ENCODE results near the gene KIAA0513.

KIAA0513 gene

GRCh38 chr16:84993926-84994325 is 33.7 kb upstream of the KIAA0513 start:
- Histone ChIP-seq H3K36me3 (ENCODE audit: insufficient read depth, low read length) (peaks cover 28% of the 10 kb centered on the region), H3K27me3 (ENCODE audit: control insufficient read depth in 1 of 2, insufficient read depth in 2 of 2, low read length in 2 of 2) (no peaks in the 10 kb centered on the region), H3K4me3 (ENCODE audit: low read depth in 1 of 2, low read length in 2 of 2) (peak overlapping the region in 1 of 2 donors; percentile 1), H3K4me1 (ENCODE audit: insufficient read depth, low read length) (peaks cover 25% of the 10 kb centered on the region), H3K9me3 (ENCODE audit: low read length) (no peaks in the 10 kb centered on the region), H3K27ac (ENCODE audit: low read depth, low read length) (peak overlapping the region; percentile 51), H3K9ac (ENCODE audit: low read length) (no peak overlapping the region)

- no peak overlapping the region for H3K9ac ChIP-seq (ENCODE audit: low read length)
- H3K9me3 ChIP-seq (ENCODE audit: low read length), result no peaks in the 10 kb centered on the region
- no peak overlapping the region for H3K27ac ChIP-seq (ENCODE audit: low read depth, low read length)
- peaks cover 42% of the 10 kb centered on the region for H3K4me1 ChIP-seq (ENCODE audit: insufficient read depth, low read length)
- peaks cover 11% of the 10 kb centered on the region for H3K36me3 ChIP-seq (ENCODE audit: insufficient read depth, low read length)
- H3K4me3 ChIP-seq (ENCODE audit: low read depth in 1 of 2, low read length in 2 of 2), result no peak overlapping the region
- no peaks in the 10 kb centered on the region for H3K27me3 ChIP-seq (ENCODE audit: control insufficient read depth in 1 of 2, insufficient read depth in 2 of 2, low read length in 2 of 2)
Measured at GRCh38 chr16:84995663-84996062, 31.9 kb upstream of the KIAA0513 start.

- Histone ChIP-seq H3K4me3 (ENCODE audit: low read depth in 1 of 2, low read length in 2 of 2) (no peak overlapping the region), H3K27ac (ENCODE audit: low read depth, low read length) (no peak overlapping the region), H3K9me3 (ENCODE audit: low read length) (no peaks in the 10 kb centered on the region), H3K9ac (ENCODE audit: low read length) (no peak overlapping the region), H3K36me3 (ENCODE audit: insufficient read depth, low read length) (peaks cover 9% of the 10 kb centered on the region), H3K4me1 (ENCODE audit: insufficient read depth, low read length) (peaks cover 48% of the 10 kb centered on the region), H3K27me3 (ENCODE audit: control insufficient read depth in 1 of 2, insufficient read depth in 2 of 2, low read length in 2 of 2) (no peaks in the 10 kb centered on the region)
Measured at GRCh38 chr16:84996365-84996764, 31.2 kb upstream of the KIAA0513 start.

GRCh38 chr16:84999200-84999599 is 28.4 kb upstream of the KIAA0513 start:
- Histone ChIP-seq H3K4me1 (ENCODE audit: insufficient read depth, low read length) (peaks cover 70% of the 10 kb centered on the region), H3K27me3 (ENCODE audit: control insufficient read depth in 1 of 2, insufficient read depth in 2 of 2, low read length in 2 of 2) (no peaks in the 10 kb centered on the region), H3K9me3 (ENCODE audit: low read length) (no peaks in the 10 kb centered on the region), H3K4me3 (ENCODE audit: low read depth in 1 of 2, low read length in 2 of 2) (no peak overlapping the region), H3K27ac (ENCODE audit: low read depth, low read length) (peak overlapping the region; percentile 3), H3K9ac (ENCODE audit: low read length) (no peak overlapping the region), H3K36me3 (ENCODE audit: insufficient read depth, low read length) (peaks cover 2% of the 10 kb centered on the region)

- no peak overlapping the region for H3K9ac ChIP-seq (ENCODE audit: low read length)
- H3K4me1 ChIP-seq (ENCODE audit: insufficient read depth, low read length), result peaks cover 70% of the 10 kb centered on the region
- H3K36me3 ChIP-seq (ENCODE audit: insufficient read depth, low read length), result no peaks in the 10 kb centered on the region
- H3K27me3 ChIP-seq (ENCODE audit: control insufficient read depth in 1 of 2, insufficient read depth in 2 of 2, low read length in 2 of 2), result no peaks in the 10 kb centered on the region
- peak overlapping the region; percentile 73 for H3K27ac ChIP-seq (ENCODE audit: low read depth, low read length)
- H3K9me3 ChIP-seq (ENCODE audit: low read length), result no peaks in the 10 kb centered on the region
- no peak overlapping the region for H3K4me3 ChIP-seq (ENCODE audit: low read depth in 1 of 2, low read length in 2 of 2)
Measured at GRCh38 chr16:84999857-85000480, 27.6 kb upstream of the KIAA0513 start.

GRCh38 chr16:85002099-85002541 is 25.5 kb upstream of the KIAA0513 start:
- Histone ChIP-seq H3K27ac (ENCODE audit: low read depth, low read length) (no peak overlapping the region), H3K4me1 (ENCODE audit: insufficient read depth, low read length) (peaks cover 77% of the 10 kb centered on the region)

GRCh38 chr16:85002608-85003007 is 25.0 kb upstream of the KIAA0513 start:
- Histone ChIP-seq H3K27me3 (ENCODE audit: control insufficient read depth in 1 of 2, insufficient read depth in 2 of 2, low read length in 2 of 2) (no peaks in the 10 kb centered on the region), H3K36me3 (ENCODE audit: insufficient read depth, low read length) (no peaks in the 10 kb centered on the region), H3K9ac (ENCODE audit: low read length) (no peak overlapping the region), H3K4me3 (ENCODE audit: low read depth in 1 of 2, low read length in 2 of 2) (peak overlapping the region in 1 of 2 donors; percentile 34), H3K4me1 (ENCODE audit: insufficient read depth, low read length) (peaks cover 80% of the 10 kb centered on the region), H3K27ac (ENCODE audit: low read depth, low read length) (peak overlapping the region; percentile 12), H3K9me3 (ENCODE audit: low read length) (no peaks in the 10 kb centered on the region)

More at GRCh38 chr16:85002099-85002541, 25.5 kb upstream of the KIAA0513 start:
- H3K36me3 ChIP-seq (ENCODE audit: insufficient read depth, low read length), result no peaks in the 10 kb centered on the region
- H3K4me3 ChIP-seq (ENCODE audit: low read depth in 1 of 2, low read length in 2 of 2), result peak overlapping the region in 1 of 2 donors; percentile 34
- no peak overlapping the region for H3K9ac ChIP-seq (ENCODE audit: low read length)
- H3K9me3 ChIP-seq (ENCODE audit: low read length), result no peaks in the 10 kb centered on the region
- H3K27me3 ChIP-seq (ENCODE audit: control insufficient read depth in 1 of 2, insufficient read depth in 2 of 2, low read length in 2 of 2), result no peaks in the 10 kb centered on the region

GRCh38 chr16:85003076-85003475 is 24.5 kb upstream of the KIAA0513 start:
- no peak overlapping the region for H3K9ac ChIP-seq (ENCODE audit: low read length)
- H3K27ac ChIP-seq (ENCODE audit: low read depth, low read length), result peak overlapping the region; percentile 12
- no peaks in the 10 kb centered on the region for H3K9me3 ChIP-seq (ENCODE audit: low read length)
- peaks cover 83% of the 10 kb centered on the region for H3K4me1 ChIP-seq (ENCODE audit: insufficient read depth, low read length)
- no peaks in the 10 kb centered on the region for H3K36me3 ChIP-seq (ENCODE audit: insufficient read depth, low read length)
- no peaks in the 10 kb centered on the region for H3K27me3 ChIP-seq (ENCODE audit: control insufficient read depth in 1 of 2, insufficient read depth in 2 of 2, low read length in 2 of 2)
- peak overlapping the region in 1 of 2 donors; percentile 34 for H3K4me3 ChIP-seq (ENCODE audit: low read depth in 1 of 2, low read length in 2 of 2)

- Histone ChIP-seq H3K4me1 (ENCODE audit: insufficient read depth, low read length) (peaks cover 81% of the 10 kb centered on the region), H3K36me3 (ENCODE audit: insufficient read depth, low read length) (no peaks in the 10 kb centered on the region), H3K27ac (ENCODE audit: low read depth, low read length) (peak overlapping the region; percentile 38), H3K9me3 (ENCODE audit: low read length) (no peaks in the 10 kb centered on the region), H3K27me3 (ENCODE audit: control insufficient read depth in 1 of 2, insufficient read depth in 2 of 2, low read length in 2 of 2) (no peaks in the 10 kb centered on the region), H3K4me3 (ENCODE audit: low read depth in 1 of 2, low read length in 2 of 2) (peak overlapping the region in 1 of 2 donors; percentile 19), H3K9ac (ENCODE audit: low read length) (no peak overlapping the region)
Measured at GRCh38 chr16:85003725-85004586, 23.6 kb upstream of the KIAA0513 start.

GRCh38 chr16:85004587-85005205 is 22.9 kb upstream of the KIAA0513 start:
- no peaks in the 10 kb centered on the region for H3K9me3 ChIP-seq (ENCODE audit: low read length)
- no peaks in the 10 kb centered on the region for H3K27me3 ChIP-seq (ENCODE audit: control insufficient read depth in 1 of 2, insufficient read depth in 2 of 2, low read length in 2 of 2)
- no peaks in the 10 kb centered on the region for H3K36me3 ChIP-seq (ENCODE audit: insufficient read depth, low read length)
- peak overlapping the region in 1 of 2 donors; percentile 19 for H3K4me3 ChIP-seq (ENCODE audit: low read depth in 1 of 2, low read length in 2 of 2)
- H3K4me1 ChIP-seq (ENCODE audit: insufficient read depth, low read length), result peaks cover 79% of the 10 kb centered on the region
- peak overlapping the region; percentile 44 for H3K27ac ChIP-seq (ENCODE audit: low read depth, low read length)
- peak overlapping the region; percentile 35 for H3K9ac ChIP-seq (ENCODE audit: low read length)

- Histone ChIP-seq H3K9ac (ENCODE audit: low read length) (peak overlapping the region; percentile 35), H3K36me3 (ENCODE audit: insufficient read depth, low read length) (no peaks in the 10 kb centered on the region), H3K4me1 (ENCODE audit: insufficient read depth, low read length) (peaks cover 79% of the 10 kb centered on the region), H3K27ac (ENCODE audit: low read depth, low read length) (peak overlapping the region; percentile 44), H3K4me3 (ENCODE audit: low read depth in 1 of 2, low read length in 2 of 2) (peak overlapping the region in 1 of 2 donors; percentile 19), H3K27me3 (ENCODE audit: control insufficient read depth in 1 of 2, insufficient read depth in 2 of 2, low read length in 2 of 2) (no peaks in the 10 kb centered on the region), H3K9me3 (ENCODE audit: low read length) (no peaks in the 10 kb centered on the region)
Measured at GRCh38 chr16:85005285-85006069, 22.1 kb upstream of the KIAA0513 start.
